Body of pancreas (tissue), 4 donors: ENCODE measurements around the gene FLYWCH2.

Experiments
- CTCF ChIP-seq, 7 experiments: fragments of 450-650 bp in 4 of 7; fragments of 200-600 bp in 3 of 7; sonication (generic) in 3 of 7; IDR thresholded peaks; one replicate each; pipeline ENCODE4 v1.5.1; 2016 to 2019; ENCODE audit warnings: antibody characterized with exemption in 7 of 7
- POLR2A ChIP-seq, 3 donors: fragments of 450-650 bp; IDR thresholded peaks; one replicate each; pipeline ENCODE4 v1.6.1; 2016; ENCODE audit warnings: antibody characterized with exemption in 3 of 3, mild to moderate bottlenecking in 2 of 3

GRCh38 chr16:2928796-2929195, 45.8 kb downstream of the FLYWCH2 start:
- TF ChIP-seq CTCF (IDR thresholded peaks at IDR 0.05) = no peak
- no peak for TF ChIP-seq POLR2A (IDR thresholded peaks at IDR 0.05)
